Neuron (in vitro differentiated cells): ENCODE measurements around the gene CASQ1.

ENCODE experiments used
- H2AFZ ChIP-seq: one replicate; pipeline ENCODE4 v1.6.1; 2013; ENCODE audit warnings: low read depth, mild to moderate bottlenecking, inconsistent platforms, low read length, moderate library complexity
- H3K27me3 ChIP-seq: one replicate; pipeline ENCODE4 v1.6.1; 2013; ENCODE audit warnings: low read length; ENCODE audit not compliant: insufficient read depth
- H3K36me3 ChIP-seq: one replicate; pipeline ENCODE4 v1.6.1; 2013; ENCODE audit warnings: low read length; ENCODE audit not compliant: insufficient read depth
- H3K4me1 ChIP-seq: one replicate; pipeline ENCODE4 v1.6.1; 2013; ENCODE audit warnings: low read length; ENCODE audit not compliant: insufficient read depth
- H3K4me3 ChIP-seq: 2 replicates; pipeline ENCODE4 v1.5.1; 2013; ENCODE audit warnings: mild to moderate bottlenecking, low read length, moderate library complexity
- H3K9me3 ChIP-seq: one replicate; pipeline ENCODE4 v1.6.1; 2013; ENCODE audit warnings: low read length

The CASQ1 gene

GRCh38 chr1:160226623-160227022 is 36.2 kb downstream of the CASQ1 start:
- no peak overlapping the region for H3K4me3 ChIP-seq
- peaks cover 90% of the 10 kb centered on the region for H3K36me3 ChIP-seq
- no peaks in the 10 kb centered on the region for H3K4me1 ChIP-seq
- no peak overlapping the region for H2AFZ ChIP-seq
- no peaks in the 10 kb centered on the region for H3K9me3 ChIP-seq
- no peaks in the 10 kb centered on the region for H3K27me3 ChIP-seq

GRCh38 chr1:160227034-160227433 is 36.7 kb downstream of the CASQ1 start:
- no peak overlapping the region for H3K4me3 ChIP-seq
- H2AFZ ChIP-seq, result no peak overlapping the region
- no peaks in the 10 kb centered on the region for H3K4me1 ChIP-seq
- H3K9me3 ChIP-seq, result no peaks in the 10 kb centered on the region
- no peaks in the 10 kb centered on the region for H3K27me3 ChIP-seq
- peaks cover 90% of the 10 kb centered on the region for H3K36me3 ChIP-seq

- Histone ChIP-seq H3K36me3 (peaks cover 86% of the 10 kb centered on the region), H3K9me3 (no peaks in the 10 kb centered on the region)
Measured at GRCh38 chr1:160227561-160227960, 37.2 kb downstream of the CASQ1 start.

GRCh38 chr1:160228431-160228830 is 38.1 kb downstream of the CASQ1 start:
- Histone ChIP-seq H3K4me3 (no peak overlapping the region), H3K4me1 (no peaks in the 10 kb centered on the region), H3K36me3 (peaks cover 85% of the 10 kb centered on the region), H3K9me3 (no peaks in the 10 kb centered on the region), H3K27me3 (no peaks in the 10 kb centered on the region), H2AFZ (no peak overlapping the region)

More at GRCh38 chr1:160227561-160227960, 37.2 kb downstream of the CASQ1 start:
- H2AFZ ChIP-seq, result no peak overlapping the region
- no peak overlapping the region for H3K4me3 ChIP-seq
- no peaks in the 10 kb centered on the region for H3K27me3 ChIP-seq
- H3K4me1 ChIP-seq, result no peaks in the 10 kb centered on the region

GRCh38 chr1:160232911-160233310 is 42.5 kb downstream of the CASQ1 start:
- no peaks in the 10 kb centered on the region for H3K4me1 ChIP-seq
- no peaks in the 10 kb centered on the region for H3K9me3 ChIP-seq
- peaks cover 74% of the 10 kb centered on the region for H3K36me3 ChIP-seq
- H2AFZ ChIP-seq, result no peak overlapping the region
- H3K27me3 ChIP-seq, result no peaks in the 10 kb centered on the region
- no peak overlapping the region for H3K4me3 ChIP-seq

GRCh38 chr1:160236806-160237205 is 46.4 kb downstream of the CASQ1 start:
- H3K9me3 ChIP-seq, result no peaks in the 10 kb centered on the region
- no peaks in the 10 kb centered on the region for H3K27me3 ChIP-seq
- no peak overlapping the region for H3K4me3 ChIP-seq
- peaks cover 71% of the 10 kb centered on the region for H3K36me3 ChIP-seq
- no peaks in the 10 kb centered on the region for H3K4me1 ChIP-seq
- H2AFZ ChIP-seq, result no peak overlapping the region

- H3K9me3 ChIP-seq, result no peaks in the 10 kb centered on the region
- H3K27me3 ChIP-seq, result no peaks in the 10 kb centered on the region
- H3K4me3 ChIP-seq, result no peak overlapping the region
- no peaks in the 10 kb centered on the region for H3K4me1 ChIP-seq
- H3K36me3 ChIP-seq, result peaks cover 72% of the 10 kb centered on the region
- no peak overlapping the region for H2AFZ ChIP-seq
Measured at GRCh38 chr1:160237558-160237957, 47.2 kb downstream of the CASQ1 start.

- Histone ChIP-seq H3K36me3 (peaks cover 68% of the 10 kb centered on the region), H3K9me3 (no peaks in the 10 kb centered on the region)
Measured at GRCh38 chr1:160238408-160238807, 48.0 kb downstream of the CASQ1 start.

GRCh38 chr1:160239582-160240299 is 49.4 kb downstream of the CASQ1 start:
- H3K4me3 ChIP-seq, result no peak overlapping the region

More at GRCh38 chr1:160238408-160238807, 48.0 kb downstream of the CASQ1 start:
- Histone ChIP-seq H3K4me3 (no peak overlapping the region), H3K27me3 (no peaks in the 10 kb centered on the region), H2AFZ (no peak overlapping the region), H3K4me1 (no peaks in the 10 kb centered on the region)

GRCh38 chr1:160243767-160244166 is 53.4 kb downstream of the CASQ1 start:
- no peaks in the 10 kb centered on the region for H3K27me3 ChIP-seq
- H3K4me1 ChIP-seq, result peaks cover 8% of the 10 kb centered on the region
- H3K4me3 ChIP-seq, result no peak overlapping the region
- no peaks in the 10 kb centered on the region for H3K9me3 ChIP-seq
- peaks cover 34% of the 10 kb centered on the region for H3K36me3 ChIP-seq
- no peak overlapping the region for H2AFZ ChIP-seq

More at GRCh38 chr1:160239582-160240299, 49.4 kb downstream of the CASQ1 start:
- no peaks in the 10 kb centered on the region for H3K27me3 ChIP-seq
- H3K36me3 ChIP-seq, result peaks cover 69% of the 10 kb centered on the region
- H2AFZ ChIP-seq, result no peak overlapping the region
- H3K9me3 ChIP-seq, result no peaks in the 10 kb centered on the region
- H3K4me1 ChIP-seq, result peaks cover under 1% of the 10 kb centered on the region

- Histone ChIP-seq H3K27me3 (no peaks in the 10 kb centered on the region), H2AFZ (no peak overlapping the region), H3K4me3 (no peak overlapping the region), H3K4me1 (peaks cover 8% of the 10 kb centered on the region), H3K9me3 (no peaks in the 10 kb centered on the region), H3K36me3 (peaks cover 30% of the 10 kb centered on the region)
Measured at GRCh38 chr1:160244209-160244608, 53.8 kb downstream of the CASQ1 start.

GRCh38 chr1:160245434-160245833 is 55.1 kb downstream of the CASQ1 start:
- Histone ChIP-seq H3K9me3 (no peaks in the 10 kb centered on the region), H3K4me1 (peaks cover 8% of the 10 kb centered on the region), H2AFZ (no peak overlapping the region), H3K36me3 (peaks cover 24% of the 10 kb centered on the region), H3K4me3 (no peak overlapping the region), H3K27me3 (no peaks in the 10 kb centered on the region)

GRCh38 chr1:160247053-160247452 is 56.7 kb downstream of the CASQ1 start:
- peaks cover 25% of the 10 kb centered on the region for H3K36me3 ChIP-seq
- no peaks in the 10 kb centered on the region for H3K27me3 ChIP-seq
- no peak overlapping the region for H3K4me3 ChIP-seq
- H2AFZ ChIP-seq, result no peak overlapping the region
- no peaks in the 10 kb centered on the region for H3K9me3 ChIP-seq
- H3K4me1 ChIP-seq, result peaks cover 8% of the 10 kb centered on the region

- no peaks in the 10 kb centered on the region for H3K4me1 ChIP-seq
- no peaks in the 10 kb centered on the region for H3K27me3 ChIP-seq
- H2AFZ ChIP-seq, result no peak overlapping the region
- H3K9me3 ChIP-seq, result no peaks in the 10 kb centered on the region
- peaks cover 18% of the 10 kb centered on the region for H3K36me3 ChIP-seq
- no peak overlapping the region for H3K4me3 ChIP-seq
Measured at GRCh38 chr1:160251011-160251410, 60.6 kb downstream of the CASQ1 start.
